ENCODE results near the gene TACC2. TPM values are rescaled to one million over a fixed set of nuclear protein-coding genes. Genes with fewer than 3 reads are reported as not detected.

TACC2 gene
- total RNA-seq, 1 donor from 2014 or later: not detected

GRCh38 chr10:122148876-122149560 lies 160.1 kb downstream of the TACC2 start:
- Mint-ChIP-seq H3K27ac (no peak overlapping the region), H3K27me3 (ENCODE audit: low read depth) (no peaks in the 10 kb centered on the region), H3K9me3 (peaks cover 5% of the 10 kb centered on the region), H3K4me1 (ENCODE audit: low read depth) (no peaks in the 10 kb centered on the region), H3K4me3 (ENCODE audit: low read depth) (no peak overlapping the region), H3K36me3 (ENCODE audit: low read depth) (no peaks in the 10 kb centered on the region)
- no peak for DNase-seq (ENCODE audit: low spot score)
- intact Hi-C loops (cut with micrococcal nuclease): no loop called here

- no peak overlapping the region for H3K27ac Mint-ChIP-seq
- H3K9me3 Mint-ChIP-seq: peaks cover 5% of the 10 kb centered on the region
- H3K27me3 Mint-ChIP-seq (ENCODE audit: low read depth): no peaks in the 10 kb centered on the region
- H3K4me1 Mint-ChIP-seq (ENCODE audit: low read depth): no peaks in the 10 kb centered on the region
- intact Hi-C loops (cut with micrococcal nuclease): no loop called here
- no peak for DNase-seq (ENCODE audit: low spot score)
- no peaks in the 10 kb centered on the region for H3K36me3 Mint-ChIP-seq (ENCODE audit: low read depth)
- H3K4me3 Mint-ChIP-seq (ENCODE audit: low read depth): no peak overlapping the region
Measured at GRCh38 chr10:122149561-122150505, 160.9 kb downstream of the TACC2 start.

DNA sequence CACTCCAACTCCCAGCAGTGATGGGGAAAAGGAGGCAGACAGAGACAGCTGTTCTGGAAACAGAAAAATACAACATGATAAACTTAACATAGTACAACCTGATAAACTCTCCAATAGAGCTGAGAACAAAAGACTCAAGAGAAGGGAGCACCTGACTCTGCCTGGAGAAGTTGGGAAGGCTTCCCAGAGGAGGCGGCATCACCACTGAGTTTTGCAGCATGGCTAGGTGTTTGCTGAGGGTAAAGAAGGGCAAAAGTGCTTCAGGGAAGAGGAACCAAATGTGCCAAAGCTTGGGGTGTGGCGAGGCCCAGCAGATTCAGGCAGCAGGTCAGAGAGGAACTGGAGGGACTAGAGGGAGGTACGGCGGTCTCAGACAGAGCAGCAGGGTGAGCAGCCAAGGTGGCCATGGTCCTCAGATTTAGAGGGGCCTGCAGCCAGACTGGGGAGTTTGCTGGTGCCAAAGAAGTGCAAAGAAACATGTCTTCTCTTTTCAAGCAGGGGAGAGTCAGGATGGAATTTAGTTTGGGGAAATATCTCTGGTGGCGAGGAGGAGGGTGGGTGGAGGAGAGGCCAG lies 162.2 kb downstream of the TACC2 start:
- intact Hi-C loops (cut with micrococcal nuclease): no loop called here
- no peaks in the 10 kb centered on the region for H3K27me3 Mint-ChIP-seq (ENCODE audit: low read depth)
- H3K9me3 Mint-ChIP-seq: no peaks in the 10 kb centered on the region
- H3K36me3 Mint-ChIP-seq (ENCODE audit: low read depth): no peaks in the 10 kb centered on the region
- no peak overlapping the region for H3K4me3 Mint-ChIP-seq (ENCODE audit: low read depth)
- no peaks in the 10 kb centered on the region for H3K4me1 Mint-ChIP-seq (ENCODE audit: low read depth)
- H3K27ac Mint-ChIP-seq: no peak overlapping the region
- no peak for DNase-seq (ENCODE audit: low spot score)

- H3K4me3 Mint-ChIP-seq (ENCODE audit: low read depth): no peak overlapping the region
- no peak overlapping the region for H3K27ac Mint-ChIP-seq
- intact Hi-C loops (cut with micrococcal nuclease): no loop called here
- H3K9me3 Mint-ChIP-seq: no peaks in the 10 kb centered on the region
- no peaks in the 10 kb centered on the region for H3K36me3 Mint-ChIP-seq (ENCODE audit: low read depth)
- H3K4me1 Mint-ChIP-seq (ENCODE audit: low read depth): no peaks in the 10 kb centered on the region
- H3K27me3 Mint-ChIP-seq (ENCODE audit: low read depth): no peaks in the 10 kb centered on the region
- no peak for DNase-seq (ENCODE audit: low spot score)
Measured at GRCh38 chr10:122152544-122152943, 163.6 kb downstream of the TACC2 start.

DNA sequence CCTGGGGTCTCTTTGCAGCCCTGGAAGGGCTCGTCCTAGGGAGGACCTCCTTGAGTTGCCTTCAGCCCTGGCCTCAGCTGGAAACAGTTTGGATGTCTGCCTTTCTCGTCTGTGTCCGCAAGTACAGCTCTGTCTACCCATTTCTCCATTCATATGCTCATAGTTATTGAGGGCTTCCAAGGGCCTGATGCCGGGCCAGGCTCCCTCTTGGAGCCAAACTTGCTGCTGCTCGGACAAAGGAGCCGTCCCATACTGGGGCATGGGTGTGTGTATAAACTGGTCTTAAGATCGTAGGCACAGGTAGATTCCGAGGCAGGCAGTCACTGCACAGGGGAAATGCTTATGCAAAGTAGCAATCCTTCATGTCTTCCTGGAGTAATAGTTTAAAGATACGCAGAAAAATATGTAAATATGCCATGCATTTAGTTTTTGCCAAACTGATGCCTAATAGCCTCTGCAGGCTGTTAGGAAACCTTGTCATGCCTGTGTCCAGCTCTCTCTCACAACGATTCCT lies 165.1 kb downstream of the TACC2 start:
- Mint-ChIP-seq H3K9me3 (no peaks in the 10 kb centered on the region), H3K27ac (no peak overlapping the region)

DNA sequence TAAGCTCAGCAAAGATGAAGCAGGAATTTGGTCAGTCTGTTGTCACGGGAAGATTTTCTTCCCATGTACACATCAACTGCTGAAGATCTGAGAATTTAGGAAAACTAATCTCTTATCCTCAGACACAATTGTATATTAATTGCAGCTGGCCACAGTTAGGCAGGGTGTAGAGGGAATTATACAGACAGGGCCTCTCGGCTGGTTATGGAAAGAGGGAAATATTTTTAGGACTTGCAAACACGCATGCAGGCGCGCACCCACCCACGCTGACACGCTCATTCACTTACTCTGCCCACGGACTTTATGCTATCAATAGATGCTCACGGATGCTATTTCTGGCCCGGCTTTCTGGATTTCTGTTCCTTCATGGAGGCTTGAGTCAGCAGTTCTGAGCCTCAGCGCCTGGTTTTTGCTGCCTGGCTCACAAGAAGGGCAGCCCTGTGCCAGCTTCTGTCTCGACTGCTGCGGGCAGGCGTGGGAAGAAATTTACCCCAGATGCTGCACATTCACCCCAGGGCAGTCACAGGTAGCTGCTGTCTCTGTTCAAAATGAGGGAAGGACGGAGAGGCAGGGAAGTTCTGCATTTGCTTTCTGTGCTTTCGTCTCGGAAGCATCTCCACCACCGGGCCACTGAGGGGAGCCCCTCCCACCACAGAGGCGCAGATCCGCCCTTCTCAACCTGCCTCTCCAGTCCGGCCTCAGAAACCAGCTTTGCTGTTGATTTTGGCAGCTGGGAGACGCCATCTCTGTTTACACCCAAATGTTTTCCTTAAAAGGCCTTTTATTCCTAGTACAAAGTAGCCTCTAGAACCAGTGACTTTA lies 165.8 kb downstream of the TACC2 start:
- Mint-ChIP-seq H3K9me3 (no peaks in the 10 kb centered on the region), H3K36me3 (ENCODE audit: low read depth) (no peaks in the 10 kb centered on the region), H3K4me3 (ENCODE audit: low read depth) (no peak overlapping the region), H3K27me3 (ENCODE audit: low read depth) (peaks cover 3% of the 10 kb centered on the region), H3K4me1 (ENCODE audit: low read depth) (no peaks in the 10 kb centered on the region), H3K27ac (no peak overlapping the region)
- no peak for DNase-seq (ENCODE audit: low spot score)
- intact Hi-C loops (cut with micrococcal nuclease): no loop called here

More for the DNA sequence above, 165.1 kb downstream of the TACC2 start:
- H3K36me3 Mint-ChIP-seq (ENCODE audit: low read depth): no peaks in the 10 kb centered on the region
- H3K4me3 Mint-ChIP-seq (ENCODE audit: low read depth): no peak overlapping the region
- H3K27me3 Mint-ChIP-seq (ENCODE audit: low read depth): peaks cover 3% of the 10 kb centered on the region
- intact Hi-C loops (cut with micrococcal nuclease): no loop called here
- DNase-seq (ENCODE audit: low spot score): no peak
- no peaks in the 10 kb centered on the region for H3K4me1 Mint-ChIP-seq (ENCODE audit: low read depth)

DNA sequence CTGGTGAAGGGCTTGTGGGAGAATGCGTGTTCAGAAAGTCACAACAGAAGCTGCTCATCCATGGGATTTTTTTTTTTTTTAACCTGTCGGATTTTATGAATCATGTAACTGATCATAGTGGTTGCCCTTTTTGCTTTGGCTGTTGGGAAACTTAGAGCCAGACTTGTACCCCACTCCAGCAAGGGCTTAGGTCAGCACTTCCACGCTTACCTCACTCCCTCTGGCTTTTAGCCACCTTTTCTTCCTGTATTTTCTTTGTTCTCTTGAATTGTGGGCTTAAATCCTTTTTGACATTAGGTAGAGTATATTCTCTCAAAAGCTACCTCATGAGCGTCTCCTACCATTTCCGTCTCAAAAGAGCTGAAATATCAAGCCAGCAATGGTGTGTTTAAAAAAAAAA lies 168.5 kb downstream of the TACC2 start:
- no peak overlapping the region for H3K4me3 Mint-ChIP-seq (ENCODE audit: low read depth)
- no peaks in the 10 kb centered on the region for H3K4me1 Mint-ChIP-seq (ENCODE audit: low read depth)
- no peak for DNase-seq (ENCODE audit: low spot score)
- intact Hi-C loops (cut with micrococcal nuclease): no loop called here
- H3K9me3 Mint-ChIP-seq: no peaks in the 10 kb centered on the region
- H3K36me3 Mint-ChIP-seq (ENCODE audit: low read depth): no peaks in the 10 kb centered on the region
- H3K27me3 Mint-ChIP-seq (ENCODE audit: low read depth): peaks cover 21% of the 10 kb centered on the region
- H3K27ac Mint-ChIP-seq: no peak overlapping the region

- H3K9me3 Mint-ChIP-seq: no peaks in the 10 kb centered on the region
- intact Hi-C loops (cut with micrococcal nuclease): no loop called here
- DNase-seq (ENCODE audit: low spot score): no peak
- no peak overlapping the region for H3K4me3 Mint-ChIP-seq (ENCODE audit: low read depth)
- no peaks in the 10 kb centered on the region for H3K36me3 Mint-ChIP-seq (ENCODE audit: low read depth)
- no peaks in the 10 kb centered on the region for H3K4me1 Mint-ChIP-seq (ENCODE audit: low read depth)
- H3K27ac Mint-ChIP-seq: no peak overlapping the region
- peaks cover 26% of the 10 kb centered on the region for H3K27me3 Mint-ChIP-seq (ENCODE audit: low read depth)
Measured at GRCh38 chr10:122158362-122158761, 169.4 kb downstream of the TACC2 start.

DNA sequence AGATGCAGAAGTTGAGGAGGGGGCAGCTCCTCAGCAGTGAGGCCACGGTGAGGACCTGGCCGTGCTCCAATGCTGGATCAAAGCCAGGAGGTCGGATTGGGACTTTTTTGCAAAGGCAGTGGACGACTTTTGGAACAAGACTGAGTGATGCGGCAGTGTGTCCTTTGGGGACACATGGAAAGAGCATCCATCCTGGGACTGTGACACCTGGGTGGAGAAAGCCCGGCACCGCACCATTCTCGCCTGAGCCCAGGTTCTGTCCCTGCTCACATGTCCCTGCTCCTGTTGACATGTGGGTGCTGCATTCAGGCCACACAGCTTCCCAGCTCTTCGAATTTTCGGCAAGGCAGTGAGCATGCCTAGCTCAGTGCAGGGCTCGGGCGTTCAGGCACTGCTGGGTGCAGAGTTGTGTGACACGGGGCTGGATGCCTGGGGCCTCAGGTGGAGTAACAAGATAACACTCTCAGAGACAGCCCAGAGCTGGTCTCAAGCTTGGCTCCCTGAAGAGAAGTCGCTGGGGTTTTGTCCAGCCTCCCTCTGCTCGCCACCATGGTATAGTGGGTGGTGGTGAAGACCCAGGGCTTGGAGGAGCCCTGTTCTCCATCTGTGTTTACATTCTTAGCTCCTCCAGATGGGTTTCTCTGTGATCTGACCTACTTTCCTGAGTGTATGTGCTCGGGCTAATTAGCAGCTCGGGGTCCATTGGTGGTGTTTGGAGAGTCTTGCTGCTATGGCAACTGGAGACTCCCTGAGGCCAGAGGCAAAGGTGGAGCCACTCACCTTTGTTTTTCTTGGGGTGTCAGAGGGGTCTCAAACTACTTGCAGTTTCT lies 170.4 kb downstream of the TACC2 start:
- Mint-ChIP-seq H3K27me3 (ENCODE audit: low read depth) (peaks cover 32% of the 10 kb centered on the region), H3K27ac (no peak overlapping the region), H3K36me3 (ENCODE audit: low read depth) (no peaks in the 10 kb centered on the region), H3K4me1 (ENCODE audit: low read depth) (no peaks in the 10 kb centered on the region), H3K9me3 (no peaks in the 10 kb centered on the region), H3K4me3 (ENCODE audit: low read depth) (no peak overlapping the region)
- intact Hi-C loops (cut with micrococcal nuclease): no loop called here
- no peak for DNase-seq (ENCODE audit: low spot score)

GRCh38 chr10:122161795-122162194 lies 172.8 kb downstream of the TACC2 start:
- intact Hi-C loops (cut with micrococcal nuclease): no loop called here
- Mint-ChIP-seq H3K9me3 (no peaks in the 10 kb centered on the region), H3K27me3 (ENCODE audit: low read depth) (peaks cover 51% of the 10 kb centered on the region), H3K27ac (no peak overlapping the region), H3K36me3 (ENCODE audit: low read depth) (no peaks in the 10 kb centered on the region), H3K4me1 (ENCODE audit: low read depth) (no peaks in the 10 kb centered on the region), H3K4me3 (ENCODE audit: low read depth) (no peak overlapping the region)
- no peak for DNase-seq (ENCODE audit: low spot score)

- no peak for DNase-seq (ENCODE audit: low spot score)
- Mint-ChIP-seq H3K4me3 (ENCODE audit: low read depth) (no peak overlapping the region), H3K36me3 (ENCODE audit: low read depth) (no peaks in the 10 kb centered on the region), H3K27ac (no peak overlapping the region), H3K9me3 (no peaks in the 10 kb centered on the region), H3K4me1 (ENCODE audit: low read depth) (no peaks in the 10 kb centered on the region), H3K27me3 (ENCODE audit: low read depth) (peaks cover 54% of the 10 kb centered on the region)
- intact Hi-C loops (cut with micrococcal nuclease): no loop called here
Measured at GRCh38 chr10:122162671-122163173, 173.8 kb downstream of the TACC2 start.
